ENCODE measurements around the gene SETD1B.
A peak's percentile ranks its signal among the peaks of the same experiment; 100 is the strongest.
"Not testable (repeated sequence)": the region's sequence is repeated elsewhere in the genome, so short reads cannot be mapped to it uniquely, and the experiment has no call there.

Gene SETD1B

GRCh38 chr12:121781484-121781997, 22.3 kb upstream of the SETD1B start:
- no peak for DNase-seq

GRCh38 chr12:121781998-121782979, 21.5 kb upstream of the SETD1B start:
- peak; percentile 87 for DNase-seq

- no peak for DNase-seq
Observed at GRCh38 chr12:121783766-121784165, 20.0 kb upstream of the SETD1B start.

DNA sequence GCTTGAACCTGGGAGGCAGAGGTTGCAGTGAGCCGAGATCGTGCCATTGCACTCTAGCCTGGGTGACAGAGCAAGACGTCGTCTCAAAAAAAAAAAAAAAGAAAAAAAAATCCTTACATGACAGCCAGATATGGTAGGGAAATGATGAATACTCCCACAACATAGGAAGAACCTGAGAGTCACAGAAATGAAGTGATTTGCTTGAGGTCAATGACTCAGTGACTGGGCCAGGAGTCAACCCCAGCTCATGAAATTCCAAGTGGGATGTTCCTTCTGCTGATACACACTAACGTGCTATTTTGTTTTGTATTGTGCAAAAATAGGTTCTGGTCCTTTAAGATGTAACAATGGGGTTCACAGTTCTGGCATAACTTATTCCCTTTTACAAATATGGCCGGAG, 19.3 kb upstream of the SETD1B start:
- no peak for DNase-seq

- no peak for DNase-seq
Observed at GRCh38 chr12:121786440-121786825, 17.4 kb upstream of the SETD1B start.

DNA sequence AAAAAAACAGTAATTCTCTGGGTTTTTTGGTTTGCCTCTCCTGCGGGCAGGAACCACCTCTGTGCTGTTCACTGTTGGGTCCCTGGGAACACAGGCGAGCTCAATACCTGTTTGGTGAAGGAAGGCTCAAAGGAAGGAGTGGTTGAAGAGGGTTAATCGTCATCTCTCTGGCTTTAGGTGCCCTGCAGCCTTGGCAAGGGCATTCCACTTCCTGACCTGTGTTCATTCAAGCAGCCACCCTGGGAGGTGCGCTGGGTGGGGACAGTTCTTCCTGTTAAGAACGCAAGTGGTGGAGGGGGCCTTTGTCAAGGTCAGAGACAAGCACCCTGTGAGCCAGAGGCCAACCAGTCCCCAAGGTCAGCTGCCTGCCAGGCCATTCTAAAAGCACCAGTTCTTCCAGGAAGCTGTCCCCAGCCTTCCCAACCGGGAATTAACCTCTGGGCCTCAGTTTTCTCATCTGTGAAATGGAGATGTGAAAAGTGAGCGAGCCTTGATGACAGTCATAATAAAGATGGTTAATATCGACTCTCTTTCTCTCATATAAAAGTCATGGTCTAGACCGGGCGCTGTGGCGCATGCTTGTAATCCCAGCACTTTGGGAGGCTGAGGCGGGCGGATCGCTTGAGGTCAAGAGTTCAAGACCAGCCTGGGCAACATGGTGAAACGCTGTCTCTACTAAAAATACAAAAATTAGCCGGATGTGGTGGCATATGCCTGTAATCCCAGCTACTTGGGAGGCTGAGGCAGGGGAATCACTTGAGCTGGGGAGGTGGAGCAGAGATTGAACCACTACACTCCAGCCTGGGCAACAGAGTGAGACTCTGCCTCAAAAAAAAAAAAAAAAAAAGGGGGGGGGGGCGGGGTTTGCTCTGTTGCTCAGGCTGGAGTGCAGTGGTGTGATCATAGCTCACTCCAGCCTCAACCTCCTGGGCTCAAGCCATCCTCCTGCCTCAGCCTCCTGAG, 16.5 kb upstream of the SETD1B start:
- no peak for DNase-seq

DNA sequence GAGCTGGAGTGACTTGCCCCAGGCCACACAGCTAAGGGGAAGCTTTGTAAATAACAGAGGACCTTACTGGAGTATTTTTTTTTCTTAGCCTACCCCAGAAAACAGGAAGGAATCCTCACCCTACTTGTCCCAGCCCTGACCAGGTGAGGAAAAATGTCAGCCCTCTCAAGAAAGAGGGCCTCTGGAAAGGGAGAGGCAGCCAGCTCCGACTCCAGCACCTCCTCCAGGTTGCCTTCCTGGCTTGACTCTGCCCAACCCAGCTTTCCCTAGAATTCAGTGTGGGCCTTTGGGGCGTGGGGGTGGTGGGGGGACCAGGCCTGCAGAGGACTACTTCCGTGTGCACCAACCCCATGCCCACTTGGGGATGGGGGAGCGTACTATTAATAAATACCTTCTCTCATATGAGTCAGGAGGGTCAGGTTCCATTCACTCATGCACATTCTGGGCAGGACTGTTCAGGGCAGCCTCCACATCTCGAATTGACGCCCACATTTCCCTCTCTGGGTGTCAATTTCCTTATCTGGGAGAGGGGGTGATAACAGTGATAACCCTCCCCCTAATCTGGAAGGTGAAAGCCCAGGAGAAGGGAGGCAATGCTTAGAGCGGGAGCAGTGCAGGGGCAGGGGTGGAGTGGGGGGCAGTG, 15.5 kb upstream of the SETD1B start:
- no peak for DNase-seq

- DNase-seq, result no peak
Observed at GRCh38 chr12:121789233-121789781, 14.5 kb upstream of the SETD1B start.

- no peak for DNase-seq
Observed at GRCh38 chr12:121789800-121790728, 13.7 kb upstream of the SETD1B start.

GRCh38 chr12:121790785-121791184, 13.0 kb upstream of the SETD1B start:
- DNase-seq, result not testable (repeated sequence)

DNA sequence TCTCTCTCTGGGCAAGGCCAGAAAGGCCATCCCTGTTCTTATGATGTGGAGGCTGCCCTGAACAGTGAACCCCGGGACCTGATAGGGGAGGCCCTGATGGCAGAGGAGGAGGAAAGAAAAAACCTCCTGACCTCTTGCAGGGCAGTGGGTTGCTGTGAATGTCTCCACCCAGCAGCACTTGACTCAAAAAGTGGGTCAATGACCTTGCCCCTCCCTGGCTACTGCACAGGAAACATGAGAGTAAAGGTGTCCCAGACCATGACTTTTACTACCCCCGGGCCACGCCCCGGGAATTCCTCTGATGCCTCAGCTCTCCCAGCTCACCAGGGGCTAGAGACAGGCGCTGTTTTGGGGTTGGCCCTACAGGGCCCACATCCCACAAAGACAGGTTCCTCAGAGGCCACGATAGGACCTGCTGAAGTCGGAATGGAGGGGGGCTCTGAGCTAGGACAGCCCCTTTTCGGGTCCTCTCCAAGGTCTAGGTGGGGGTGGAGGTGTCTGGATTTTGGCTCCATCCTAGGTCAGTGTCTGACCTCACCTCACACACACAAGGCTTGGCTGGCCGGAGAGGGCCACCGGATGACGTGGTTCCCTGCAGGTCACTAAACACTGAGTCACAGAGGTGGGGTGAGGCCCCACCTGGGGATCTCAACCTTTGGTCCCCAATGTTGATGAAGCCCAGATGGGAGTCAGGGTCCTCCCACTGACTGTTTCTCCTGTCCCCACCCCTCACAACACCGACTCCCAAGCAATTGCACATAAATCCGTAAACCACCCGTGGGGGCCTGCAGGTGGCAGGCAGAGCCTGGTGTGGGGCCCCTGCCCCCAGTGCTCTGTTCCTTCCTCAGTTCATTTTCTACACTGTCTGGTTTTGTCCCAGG, 11.9 kb upstream of the SETD1B start:
- DNase-seq, result no peak

DNA sequence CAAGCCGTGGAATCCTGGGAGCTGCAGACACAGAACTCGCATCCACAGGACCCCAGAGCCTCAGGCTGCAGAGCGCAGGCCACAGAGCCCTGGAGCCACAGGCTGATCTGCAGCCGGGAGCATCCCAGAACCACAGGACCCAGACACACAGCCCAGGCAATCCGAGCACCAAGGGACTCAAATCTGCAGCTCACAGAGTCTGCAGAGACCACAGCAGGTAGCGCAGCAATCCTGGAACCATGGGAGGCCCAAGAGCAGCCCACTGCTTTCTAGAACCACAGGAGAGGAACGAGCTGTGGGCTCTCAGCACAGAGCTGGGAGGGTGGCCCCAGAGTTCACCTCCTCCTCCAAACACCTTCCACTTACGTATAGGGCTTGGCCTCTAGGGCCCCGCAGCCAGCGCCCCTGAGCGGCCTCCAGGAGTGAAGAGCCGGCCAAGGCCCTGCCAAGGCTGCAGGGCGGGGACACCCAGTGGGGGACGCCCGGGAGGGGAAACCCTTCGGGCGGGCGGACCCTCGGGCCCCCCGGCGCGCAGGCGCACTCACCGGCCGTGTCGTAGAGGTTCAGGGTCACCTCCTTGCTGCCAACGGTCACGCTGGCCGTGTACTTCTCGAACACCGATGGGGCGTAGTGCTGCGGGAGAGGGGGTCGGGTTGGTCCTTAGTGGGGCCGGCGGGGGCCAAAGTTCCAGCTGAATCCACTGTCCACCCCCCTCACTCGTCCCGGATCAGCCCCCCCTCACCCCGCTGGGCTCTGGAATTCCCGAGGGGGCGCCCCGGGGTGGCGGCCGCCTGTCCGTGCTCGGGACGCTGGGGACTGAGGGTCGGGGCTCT, 11.0 kb upstream of the SETD1B start:
- no peak for DNase-seq

- DNase-seq, result peak; percentile 80
Observed at GRCh38 chr12:121793440-121793837, 10.4 kb upstream of the SETD1B start, which contains the start of gene RHOF. RHOF (minus strand) TSS chr12:121793688; CDS start chr12:121793633, 55 bp downstream.

GRCh38 chr12:121793838-121794533, 9.8 kb upstream of the SETD1B start:
- peak; percentile 96 for DNase-seq

- no peak for DNase-seq
Observed at GRCh38 chr12:121794534-121795033, 9.2 kb upstream of the SETD1B start.

GRCh38 chr12:121795034-121795968, 8.5 kb upstream of the SETD1B start:
- DNase-seq, result peak; percentile 91
